Stimulated activated CD4-positive, alpha-beta T cell treated with anti-CD3 and anti-CD28 coated beads, Interleukin-1b, Interleukin-23, amount 100 ng/mL, for 48 hours (primary cell): ENCODE results near the gene MRPS10.
"Not testable (repeated sequence)": the region's sequence is repeated elsewhere in the genome, so short reads cannot be mapped to it uniquely, and the experiment has no call there.

ENCODE experiments used
- DNase-seq: peaks from one replicate; pipeline ENCODE4 v3.0.0-alpha.2; 2020

MRPS10 gene

GRCh38 chr6:42204768-42205282, 12.8 kb downstream of the MRPS10 start:
- no peak for DNase-seq

GRCh38 chr6:42203183-42203582, 14.5 kb downstream of the MRPS10 start:
- no peak for DNase-seq

GRCh38 chr6:42202131-42202915, 15.3 kb downstream of the MRPS10 start:
- not testable (repeated sequence) for DNase-seq

GRCh38 chr6:42201382-42201781, 16.3 kb downstream of the MRPS10 start:
- no peak for DNase-seq

GRCh38 chr6:42200035-42200434, 17.6 kb downstream of the MRPS10 start:
- no peak for DNase-seq

GRCh38 chr6:42199106-42199981, 18.3 kb downstream of the MRPS10 start:
- DNase-seq, result no peak

- DNase-seq, result peak; percentile 16
These were observed 19.9 kb downstream of the MRPS10 start for GRCh38 chr6:42197555-42198362.

GRCh38 chr6:42195415-42195814, 22.2 kb downstream of the MRPS10 start:
- no peak for DNase-seq

GRCh38 chr6:42194056-42194455, 23.6 kb downstream of the MRPS10 start:
- no peak for DNase-seq

GRCh38 chr6:42193491-42193894, 24.2 kb downstream of the MRPS10 start:
- no peak for DNase-seq

GRCh38 chr6:42192385-42192784, 25.3 kb downstream of the MRPS10 start:
- DNase-seq, result not testable (repeated sequence)

- DNase-seq, result no peak
These were observed 27.0 kb downstream of the MRPS10 start for GRCh38 chr6:42190554-42191183.

- no peak for DNase-seq
These were observed 29.3 kb downstream of the MRPS10 start for GRCh38 chr6:42188406-42188805.

- DNase-seq, result no peak
These were observed 32.1 kb downstream of the MRPS10 start for GRCh38 chr6:42185597-42185996.

- no peak for DNase-seq
These were observed 33.2 kb downstream of the MRPS10 start for GRCh38 chr6:42184475-42184874.

GRCh38 chr6:42182101-42182500, 35.6 kb downstream of the MRPS10 start:
- DNase-seq, result no peak

- DNase-seq, result peak; percentile 66
These were observed 37.7 kb downstream of the MRPS10 start for GRCh38 chr6:42179945-42180313.

GRCh38 chr6:42179261-42179944, 38.3 kb downstream of the MRPS10 start:
- no peak for DNase-seq

GRCh38 chr6:42177514-42178364, 39.9 kb downstream of the MRPS10 start:
- no peak for DNase-seq

GRCh38 chr6:42176981-42177380, 40.7 kb downstream of the MRPS10 start:
- no peak for DNase-seq

- DNase-seq, result no peak
These were observed 41.8 kb downstream of the MRPS10 start for GRCh38 chr6:42175860-42176259.
